HEK293T (cell line): Measurements from ENCODE around the gene RGS16.

Experiments used
- CTCF ChIA-PET: fragments of 350-600 bp; formaldehyde crosslinking; extraction: SDS; loops from one replicate; lab custom pipeline; 2021; ENCODE audit warnings: antibody characterized with exemption, inconsistent platforms; lab: Yijun Ruan, JAX
- POLR2A ChIA-PET: fragments of 350-600 bp; formaldehyde crosslinking; extraction: SDS; loops from one replicate; lab custom pipeline; 2020; ENCODE audit warnings: antibody characterized with exemption, inconsistent platforms; lab: Yijun Ruan, JAX
- DNase-seq: peaks from one replicate; pipeline ENCODE4 v3.0.0; 2012; ENCODE audit warnings: mixed read lengths; ENCODE audit errors: extremely low spot score
- ARNT ChIP-seq: fragments of 450-650 bp; IDR thresholded peaks from 2 replicates; pipeline ENCODE4 v1.6.1; 2017; ENCODE audit warnings: mild to moderate bottlenecking
- BHLHE40 ChIP-seq: fragments of 450-650 bp; IDR thresholded peaks from 2 replicates; pipeline ENCODE4 v1.6.1; 2016; ENCODE audit warnings: mild to moderate bottlenecking, moderate library complexity, borderline replicate concordance
- CTBP1 ChIP-seq: fragments of 450-650 bp; IDR thresholded peaks from 2 replicates; pipeline ENCODE4 v1.6.1; 2016; ENCODE audit warnings: borderline replicate concordance
- ELF4 ChIP-seq: fragments of 450-650 bp; IDR thresholded peaks from 2 replicates; pipeline ENCODE4 v1.6.1; 2017; ENCODE audit warnings: antibody characterized with exemption
- FOXA1 ChIP-seq: fragments of 450-650 bp; IDR thresholded peaks from 2 replicates; pipeline ENCODE4 v1.6.1; 2016; ENCODE audit warnings: mild to moderate bottlenecking
- FOXK2 ChIP-seq: fragments of 450-650 bp; IDR thresholded peaks from 2 replicates; pipeline ENCODE4 v1.6.1; 2016; ENCODE audit warnings: mild to moderate bottlenecking
- FOXM1 ChIP-seq: fragments of 450-650 bp; IDR thresholded peaks from 2 replicates; pipeline ENCODE4 v1.6.1; 2017; ENCODE audit warnings: mild to moderate bottlenecking, borderline replicate concordance
- HDGF ChIP-seq: fragments of 450-650 bp; IDR thresholded peaks from 2 replicates; pipeline ENCODE4 v1.6.1; 2017; ENCODE audit warnings: antibody characterized with exemption, borderline replicate concordance
- L3MBTL2 ChIP-seq: fragments of 450-650 bp; conservative IDR thresholded peaks from 2 replicates; pipeline ENCODE4 v1.6.1; 2016; ENCODE audit warnings: mild to moderate bottlenecking
- LEF1 ChIP-seq: fragments of 450-650 bp; IDR thresholded peaks from 2 replicates; pipeline ENCODE4 v1.6.1; 2017; ENCODE audit warnings: mild to moderate bottlenecking, borderline replicate concordance
- NFRKB ChIP-seq: fragments of 450-650 bp; IDR thresholded peaks from 2 replicates; pipeline ENCODE4 v1.6.1; 2016; ENCODE audit warnings: mild to moderate bottlenecking, moderate library complexity
- PKNOX1 ChIP-seq: fragments of 450-650 bp; IDR thresholded peaks from 2 replicates; pipeline ENCODE4 v1.6.1; 2016
- SP1 ChIP-seq: fragments of 450-650 bp; IDR thresholded peaks from 2 replicates; pipeline ENCODE4 v1.6.1; 2017
- SUZ12 ChIP-seq: fragments of 450-650 bp; IDR thresholded peaks from 2 replicates; pipeline ENCODE4 v1.6.1; 2016; ENCODE audit warnings: mild to moderate bottlenecking
- TARDBP ChIP-seq: fragments of 450-650 bp; IDR thresholded peaks from 2 replicates; pipeline ENCODE4 v1.6.1; 2016
- ZNF384 ChIP-seq: fragments of 450-650 bp; IDR thresholded peaks from 2 replicates; pipeline ENCODE4 v1.6.1; 2016

The RGS16 gene

GRCh38 chr1:182631053-182631677 lies 27.0 kb upstream of the RGS16 start:
- POLR2A ChIA-PET = interaction anchor here (0.6 kb wide), 1 partner anchor 15 kb away, joined by 3 read pairs; no protein-coding TSS in a partner anchor
- CTCF ChIA-PET = no interaction called here
- TF ChIP-seq HDGF (no peak), SP1 (no peak), CTBP1 (no peak), PKNOX1 (no peak; the same call in 1 of the 2 replicates), SUZ12 (no peak), ZNF384 (no peak), TARDBP (no peak), BHLHE40 (no peak), L3MBTL2 (no peak), FOXA1 (no peak), LEF1 (no peak), ELF4 (no peak), FOXM1 (no peak), ARNT (no peak), NFRKB (no peak)
- DNase-seq = no peak

- no peak for DNase-seq
- ChIA-PET POLR2A (interaction anchor here (0.6 kb wide), 1 partner anchor 15 kb away, joined by 3 read pairs; no protein-coding TSS in a partner anchor), CTCF (no interaction called here)
- no peak for TF ChIP-seq ELF4
- no peak for TF ChIP-seq HDGF
- no peak for TF ChIP-seq FOXA1
- TF ChIP-seq SP1 = no peak
- TF ChIP-seq FOXK2 = no peak
- no peak for TF ChIP-seq L3MBTL2
Measured at GRCh38 chr1:182630586-182630985, 26.4 kb upstream of the RGS16 start.

- POLR2A ChIA-PET = interaction anchor here (2.1 kb wide), 1 partner anchor 14 kb away, joined by 21 read pairs; no protein-coding TSS in a partner anchor
- CTCF ChIA-PET = interaction anchor here (1.1 kb wide), 2 partner anchors 19 kb away, joined by 3 read pairs; no protein-coding TSS in a partner anchor
- no peak for TF ChIP-seq PKNOX1
- TF ChIP-seq BHLHE40 = no peak
- TF ChIP-seq LEF1 = no peak
- DNase-seq = no peak
Measured at GRCh38 chr1:182629499-182630096, 25.4 kb upstream of the RGS16 start.

GRCh38 chr1:182629080-182629479 lies 24.9 kb upstream of the RGS16 start:
- ChIA-PET CTCF (interaction anchor here (1.1 kb wide), 2 partner anchors 18 to 19 kb away, joined by 3 read pairs; no protein-coding TSS in a partner anchor), POLR2A (interaction anchor here (2.1 kb wide), 1 partner anchor 13 kb away, joined by 21 read pairs; no protein-coding TSS in a partner anchor)
- DNase-seq = no peak
- TF ChIP-seq TARDBP = no peak
- no peak for TF ChIP-seq FOXK2
- TF ChIP-seq L3MBTL2 = no peak
- TF ChIP-seq CTBP1 = no peak
- no peak for TF ChIP-seq NFRKB
- no peak for TF ChIP-seq HDGF
- TF ChIP-seq SUZ12 = no peak
- no peak for TF ChIP-seq FOXA1
- TF ChIP-seq SP1 = no peak
- TF ChIP-seq ZNF384 = no peak
- TF ChIP-seq PKNOX1 = no peak
- TF ChIP-seq ARNT = no peak
- no peak for TF ChIP-seq BHLHE40
- no peak for TF ChIP-seq LEF1
- no peak for TF ChIP-seq ELF4
- TF ChIP-seq FOXM1 = no peak

- TF ChIP-seq TARDBP = no peak
- TF ChIP-seq NFRKB = no peak
- no peak for TF ChIP-seq FOXA1
- TF ChIP-seq ZNF384 = no peak
- TF ChIP-seq CTBP1 = no peak
- no peak for TF ChIP-seq FOXM1
- CTCF ChIA-PET = interaction anchor here (1.1 kb wide), 1 partner anchor 20 kb away, joined by 3 read pairs; no protein-coding TSS in a partner anchor
- DNase-seq = no peak
- POLR2A ChIA-PET = interaction anchor here (2.1 kb wide), 1 partner anchor 13 kb away, joined by 21 read pairs; no protein-coding TSS in a partner anchor
Measured at GRCh38 chr1:182628657-182629056, 24.5 kb upstream of the RGS16 start.

GRCh38 chr1:182627622-182628021 lies 23.4 kb upstream of the RGS16 start:
- ChIA-PET POLR2A (interaction anchor here (0.6 kb wide), 1 partner anchor 12 kb away, joined by 3 read pairs; no protein-coding TSS in a partner anchor), CTCF (no interaction called here)
- DNase-seq = no peak
- TF ChIP-seq HDGF (no peak), TARDBP (no peak), BHLHE40 (no peak), ELF4 (no peak), ZNF384 (no peak), L3MBTL2 (no peak), SP1 (no peak), FOXK2 (no peak), NFRKB (no peak), FOXM1 (no peak), LEF1 (no peak), PKNOX1 (no peak), CTBP1 (no peak), ARNT (no peak), SUZ12 (no peak), FOXA1 (no peak)
